Measurements from ENCODE around the gene PLEKHA8. TPM values are rescaled to one million over a fixed set of nuclear protein-coding genes. Genes with fewer than 3 reads are reported as not detected.

The PLEKHA8 gene
- total RNA-seq, 1 donor from 2014 or later, result 13.7 TPM

GRCh38 chr7:30022991-30023390 lies 5.2 kb upstream of the PLEKHA8 start:
- no peak for DNase-seq (ENCODE audit: low spot score)

GRCh38 chr7:30023524-30023923 lies 4.7 kb upstream of the PLEKHA8 start:
- DNase-seq (ENCODE audit: low spot score), result no peak

- DNase-seq (ENCODE audit: low spot score), result peak; percentile 95
Measured at GRCh38 chr7:30026229-30027064, 1.8 kb upstream of the PLEKHA8 start, which contains the start of gene FKBP14. FKBP14 (minus strand) TSS chr7:30026702; CDS start chr7:30026508, 194 bp downstream.

- DNase-seq (ENCODE audit: low spot score), result no peak
Measured at GRCh38 chr7:30027065-30027456, 1.2 kb upstream of the PLEKHA8 start.

- DNase-seq (ENCODE audit: low spot score), result no peak
Measured at GRCh38 chr7:30027740-30028215, 434 bp upstream of the PLEKHA8 start.

- DNase-seq (ENCODE audit: low spot score), result no peak
Measured at GRCh38 chr7:30028749-30029635, 780 bp downstream of the PLEKHA8 start.

GRCh38 chr7:30029696-30030095 lies 1.5 kb downstream of the PLEKHA8 start:
- DNase-seq (ENCODE audit: low spot score), result no peak

- no peak for DNase-seq (ENCODE audit: low spot score)
Measured at GRCh38 chr7:30032310-30033125, 4.3 kb downstream of the PLEKHA8 start.

GRCh38 chr7:30034501-30034900 lies 6.3 kb downstream of the PLEKHA8 start:
- DNase-seq (ENCODE audit: low spot score), result no peak

GRCh38 chr7:30036220-30036619 lies 8.0 kb downstream of the PLEKHA8 start:
- no peak for DNase-seq (ENCODE audit: low spot score)

- DNase-seq (ENCODE audit: low spot score), result no peak
Measured at GRCh38 chr7:30038196-30038980, 10.2 kb downstream of the PLEKHA8 start.

- no peak for DNase-seq (ENCODE audit: low spot score)
Measured at GRCh38 chr7:30040938-30041337, 12.7 kb downstream of the PLEKHA8 start.

- no peak for DNase-seq (ENCODE audit: low spot score)
Measured at GRCh38 chr7:30041526-30042269, 13.5 kb downstream of the PLEKHA8 start.

- no peak for DNase-seq (ENCODE audit: low spot score)
Measured at GRCh38 chr7:30046127-30046770, 18.0 kb downstream of the PLEKHA8 start.

- no peak for DNase-seq (ENCODE audit: low spot score)
Measured at GRCh38 chr7:30047124-30047523, 18.9 kb downstream of the PLEKHA8 start.

- DNase-seq (ENCODE audit: low spot score), result no peak
Measured at GRCh38 chr7:30048582-30048981, 20.4 kb downstream of the PLEKHA8 start.

GRCh38 chr7:30049173-30049572 lies 21.0 kb downstream of the PLEKHA8 start:
- DNase-seq (ENCODE audit: low spot score), result no peak

GRCh38 chr7:30053068-30053467 lies 24.9 kb downstream of the PLEKHA8 start:
- DNase-seq (ENCODE audit: low spot score), result no peak

- DNase-seq (ENCODE audit: low spot score), result no peak
Measured at GRCh38 chr7:30057741-30058140, 29.5 kb downstream of the PLEKHA8 start.

Data from mesenteric fat pad (tissue), 1 donor.